ENCODE data around the gene ROCK2. TPM values are rescaled to one million over a fixed set of nuclear protein-coding genes. Genes with fewer than 3 reads are reported as not detected.

The ROCK2 gene
- total RNA-seq, 2 experiments from 2014 or later: 19.1 to 20.5 TPM

- Mint-ChIP-seq H3K27me3 (peaks cover 9% of the 10 kb centered on the region), H3K4me1 (no peaks in the 10 kb centered on the region), H3K4me3 (no peak overlapping the region), H3K9me3 (no peaks in the 10 kb centered on the region), H3K36me3 (ENCODE audit: low read depth) (no peaks in the 10 kb centered on the region), H3K27ac (no peak overlapping the region)
- CTCF ChIA-PET: interaction anchor here (5.6 kb wide), 1 partner anchor 13 kb away, joined by 30 read pairs; a partner anchor contains a TSS
- POLR2A ChIA-PET: no interaction called here
- no peak for DNase-seq
These were observed 199.1 kb downstream of the ROCK2 start for GRCh38 chr2:11145350-11145749.

GRCh38 chr2:11144738-11145079, 199.7 kb downstream of the ROCK2 start:
- CTCF ChIA-PET: interaction anchor here (0.6 to 5.6 kb wide), 3 partner anchors 12 to 306 kb away, joined by 3 to 30 read pairs (median 3); a partner anchor contains a TSS
- POLR2A ChIA-PET: no interaction called here
- Mint-ChIP-seq H3K36me3 (ENCODE audit: low read depth) (no peaks in the 10 kb centered on the region), H3K9me3 (no peaks in the 10 kb centered on the region), H3K27ac (no peak overlapping the region), H3K27me3 (peaks cover 9% of the 10 kb centered on the region), H3K4me3 (no peak overlapping the region), H3K4me1 (no peaks in the 10 kb centered on the region)
- no peak for DNase-seq

GRCh38 chr2:11144077-11144737, 200.2 kb downstream of the ROCK2 start:
- H3K4me1 Mint-ChIP-seq: no peaks in the 10 kb centered on the region
- H3K27me3 Mint-ChIP-seq: peaks cover 9% of the 10 kb centered on the region
- H3K9me3 Mint-ChIP-seq: no peaks in the 10 kb centered on the region
- H3K27ac Mint-ChIP-seq: no peak overlapping the region
- CTCF ChIA-PET: interaction anchor here (0.6 to 5.6 kb wide), 4 partner anchors 12 to 306 kb away, joined by 3 to 30 read pairs (median 4); a partner anchor contains a TSS
- H3K4me3 Mint-ChIP-seq: no peak overlapping the region
- H3K36me3 Mint-ChIP-seq (ENCODE audit: low read depth): no peaks in the 10 kb centered on the region
- no peak for DNase-seq
- POLR2A ChIA-PET: no interaction called here

- Mint-ChIP-seq H3K27ac (no peak overlapping the region), H3K4me1 (no peaks in the 10 kb centered on the region), H3K36me3 (ENCODE audit: low read depth) (no peaks in the 10 kb centered on the region), H3K4me3 (no peak overlapping the region), H3K9me3 (no peaks in the 10 kb centered on the region), H3K27me3 (peaks cover 9% of the 10 kb centered on the region)
- DNase-seq: no peak
- ChIA-PET POLR2A (no interaction called here), CTCF (interaction anchor here (0.7 to 5.6 kb wide), 2 partner anchors 10 to 1590 kb away, joined by 4 to 30 read pairs; a partner anchor contains a TSS)
These were observed 201.4 kb downstream of the ROCK2 start for GRCh38 chr2:11142987-11143386.

GRCh38 chr2:11142330-11142729, 202.1 kb downstream of the ROCK2 start:
- ChIA-PET CTCF (interaction anchor here (0.7 to 5.6 kb wide), 3 partner anchors 10 to 1590 kb away, joined by 3 to 30 read pairs (median 4); a partner anchor contains a TSS), POLR2A (no interaction called here)
- Mint-ChIP-seq H3K9me3 (no peaks in the 10 kb centered on the region), H3K4me3 (no peak overlapping the region), H3K36me3 (ENCODE audit: low read depth) (no peaks in the 10 kb centered on the region), H3K27me3 (peaks cover 9% of the 10 kb centered on the region), H3K27ac (no peak overlapping the region), H3K4me1 (no peaks in the 10 kb centered on the region)
- DNase-seq: no peak

- peaks cover 14% of the 10 kb centered on the region for H3K27me3 Mint-ChIP-seq
- no peaks in the 10 kb centered on the region for H3K36me3 Mint-ChIP-seq (ENCODE audit: low read depth)
- H3K27ac Mint-ChIP-seq: no peak overlapping the region
- no peaks in the 10 kb centered on the region for H3K9me3 Mint-ChIP-seq
- DNase-seq: no peak
- H3K4me3 Mint-ChIP-seq: no peak overlapping the region
- ChIA-PET POLR2A (no interaction called here), CTCF (interaction anchor here (0.5 to 5.6 kb wide), 3 partner anchors 9 to 933 kb away, joined by 3 to 30 read pairs (median 4); a partner anchor contains a TSS)
- no peaks in the 10 kb centered on the region for H3K4me1 Mint-ChIP-seq
These were observed 203.1 kb downstream of the ROCK2 start for GRCh38 chr2:11141319-11141718.

GRCh38 chr2:11140492-11140891, 203.9 kb downstream of the ROCK2 start:
- Mint-ChIP-seq H3K4me1 (no peaks in the 10 kb centered on the region), H3K9me3 (no peaks in the 10 kb centered on the region), H3K27me3 (peaks cover 14% of the 10 kb centered on the region), H3K36me3 (ENCODE audit: low read depth) (no peaks in the 10 kb centered on the region), H3K4me3 (no peak overlapping the region), H3K27ac (no peak overlapping the region)
- POLR2A ChIA-PET: no interaction called here
- CTCF ChIA-PET: no interaction called here
- no peak for DNase-seq

- no peak for DNase-seq
- Mint-ChIP-seq H3K4me3 (no peak overlapping the region), H3K4me1 (peaks cover 28% of the 10 kb centered on the region), H3K27me3 (peaks cover 7% of the 10 kb centered on the region), H3K27ac (no peak overlapping the region), H3K36me3 (ENCODE audit: low read depth) (no peaks in the 10 kb centered on the region), H3K9me3 (no peaks in the 10 kb centered on the region)
- ChIA-PET CTCF (interaction anchor here (0.7 to 3.3 kb wide), 5 partner anchors 10 to 645 kb away, joined by 3 to 34 read pairs (median 7); partner anchors contain the start of gene SLC66A3), POLR2A (no interaction called here)
These were observed 210.1 kb downstream of the ROCK2 start for GRCh38 chr2:11134349-11134748.

- no peak for DNase-seq
- no peaks in the 10 kb centered on the region for H3K9me3 Mint-ChIP-seq
- no peak overlapping the region for H3K27ac Mint-ChIP-seq
- peaks cover 7% of the 10 kb centered on the region for H3K27me3 Mint-ChIP-seq
- no peaks in the 10 kb centered on the region for H3K36me3 Mint-ChIP-seq (ENCODE audit: low read depth)
- H3K4me3 Mint-ChIP-seq: no peak overlapping the region
- ChIA-PET CTCF (interaction anchor here (0.7 to 5.7 kb wide), 8 partner anchors 10 to 646 kb away, joined by 3 to 58 read pairs (median 6); partner anchors contain the start of gene SLC66A3), POLR2A (no interaction called here)
- H3K4me1 Mint-ChIP-seq: peaks cover 28% of the 10 kb centered on the region
These were observed 210.5 kb downstream of the ROCK2 start for GRCh38 chr2:11133936-11134320.

- peaks cover 30% of the 10 kb centered on the region for H3K4me1 Mint-ChIP-seq
- H3K4me3 Mint-ChIP-seq: no peak overlapping the region
- CTCF ChIA-PET: interaction anchor here (0.5 to 5.7 kb wide), 26 partner anchors 9 to 1562 kb away, joined by 3 to 58 read pairs (median 5); partner anchors contain the start of genes LPIN1 and SLC66A3
- POLR2A ChIA-PET: no interaction called here
- DNase-seq: no peak
- peaks cover 7% of the 10 kb centered on the region for H3K27me3 Mint-ChIP-seq
- no peaks in the 10 kb centered on the region for H3K9me3 Mint-ChIP-seq
- no peaks in the 10 kb centered on the region for H3K36me3 Mint-ChIP-seq (ENCODE audit: low read depth)
- peak overlapping the region; percentile 85 for H3K27ac Mint-ChIP-seq
These were observed 211.0 kb downstream of the ROCK2 start for GRCh38 chr2:11133238-11133935.

- Mint-ChIP-seq H3K27me3 (peaks cover 12% of the 10 kb centered on the region), H3K4me1 (peaks cover 38% of the 10 kb centered on the region), H3K4me3 (peak overlapping the region; percentile 61), H3K9me3 (no peaks in the 10 kb centered on the region), H3K27ac (peak overlapping the region; percentile 85), H3K36me3 (ENCODE audit: low read depth) (no peaks in the 10 kb centered on the region)
- DNase-seq: no peak
- ChIA-PET CTCF (interaction anchor here (0.6 to 5.7 kb wide), 26 partner anchors 8 to 614 kb away, joined by 3 to 58 read pairs (median 4); partner anchors contain the start of genes LPIN1, PDIA6, ROCK2 and SLC66A3), POLR2A (no interaction called here)
These were observed 212.3 kb downstream of the ROCK2 start for GRCh38 chr2:11132036-11132671.

- ChIA-PET CTCF (interaction anchor here (0.6 to 5.7 kb wide), 17 partner anchors 7 to 561 kb away, joined by 3 to 58 read pairs (median 5); partner anchors contain the start of gene ROCK2), POLR2A (no interaction called here)
- Mint-ChIP-seq H3K27me3 (peaks cover 8% of the 10 kb centered on the region), H3K9me3 (no peaks in the 10 kb centered on the region), H3K27ac (no peak overlapping the region), H3K4me3 (peak overlapping the region; percentile 20), H3K4me1 (peaks cover 38% of the 10 kb centered on the region), H3K36me3 (ENCODE audit: low read depth) (no peaks in the 10 kb centered on the region)
- no peak for DNase-seq
These were observed 213.1 kb downstream of the ROCK2 start for GRCh38 chr2:11131166-11131920.
